Ovary (tissue), 10 donors: ENCODE results near the gene TBATA. TPM values are rescaled to one million over a fixed set of nuclear protein-coding genes. Genes with fewer than 3 reads are reported as not detected.

Experiments used
- DNase-seq, 5 donors: peaks; one replicate each; pipeline ENCODE4 v3.0.0-alpha.2; 2019 to 2020
- H3K27ac ChIP-seq, 2 donors: fragments of 200-600 bp; one replicate each; pipeline versions ENCODE4 v1.5.1 to v1.8.0; 2019 to 2022
- H3K27me3 ChIP-seq: fragments of 200-600 bp; one replicate; pipeline ENCODE4 v1.8.0; 2022
- H3K36me3 ChIP-seq: fragments of 200-600 bp; sonication (generic); one replicate; pipeline ENCODE4 v1.5.1; 2019
- H3K4me1 ChIP-seq: one replicate; pipeline ENCODE4 v1.8.1; 2013; ENCODE audit warnings: mild to moderate bottlenecking, moderate library complexity; ENCODE audit not compliant: insufficient read depth
- H3K4me3 ChIP-seq: fragments of 200-600 bp; sonication (generic); one replicate; pipeline ENCODE4 v1.5.1; 2017
- H3K9me3 ChIP-seq, 2 donors: fragments of 200-600 bp in 1 of 2; sonication (generic) in 1 of 2; one replicate each; pipeline versions ENCODE4 v1.5.1 to v1.8.1; 2013 to 2019; ENCODE audit warnings: mild to moderate bottlenecking in 1 of 2, moderate library complexity in 1 of 2
- CTCF ChIP-seq, 3 donors: fragments of 450-650 bp in 2 of 3; fragments of 200-600 bp in 1 of 3; IDR thresholded peaks; one replicate each; pipeline versions ENCODE4 v1.5.1 to v1.8.0; 2016 to 2022; ENCODE audit warnings: antibody characterized with exemption in 3 of 3, mild to moderate bottlenecking in 1 of 3
- EP300 ChIP-seq: sonication (generic); formaldehyde crosslinking; IDR thresholded peaks from one replicate; pipeline ENCODE4 v1.6.1; 2017; ENCODE audit warnings: antibody characterized with exemption
- POLR2A ChIP-seq: fragments of 450-650 bp; IDR thresholded peaks from one replicate; pipeline ENCODE4 v1.6.1; 2017; ENCODE audit warnings: antibody characterized with exemption, mild to moderate bottlenecking, moderate library complexity
- WGBS, 3 donors: extraction: QIAGEN DNeasy Blood & Tissue Kit in 1 of 3; methylation state at CpG; one replicate each; pipeline versions ENCODE4 v1.1.5 to v1.1.7; 2013 to 2017; 5-methylcytosine and 5-hydroxymethylcytosine counted together
- intact Hi-C, 4 donors: fragments of 100-400 bp; cut with DNase I; formaldehyde crosslinking; loops; one replicate each; pipeline versions ENCODE4 v1.11.0 to v1.15.1; 2022 to 2023
- long read RNA-seq, 3 donors: library from polyadenylated mRNA in 2 of 3; unstranded in 2 of 3; transcript quantifications; one replicate each; pipeline ENCODE4 v2.0.0 and lab custom pipeline, GENCODE V29; 2021 to 2026
- polyA plus RNA-seq, 2 donors: library from polyadenylated mRNA; stranded (reverse); fragments of 200-250 nt in 1 of 2; fragments of 350-450 nt in 1 of 2; fragmentation: Illumina TruSeq in 1 of 2; extraction: RNeasy Lipid Tissue Mini Kit (QIAGEN cat#74804) in 1 of 2; gene quantifications; one replicate each; pipeline ENCODE4 v1.2.3, GENCODE V29; 2013 to 2014
- total RNA-seq, 7 donors: library from RNA; depleted of rRNA in 2 of 7; stranded (reverse); fragments of >200 nt in 2 of 7; fragmentation: NEBNext Ultra II Directional in 3 of 7; extraction: Animal tissue kit (Norgen Biotek cat#: 25700) in 3 of 7; gene quantifications; one replicate each; pipeline versions ENCODE4 v1.1.0 to v1.2.4, GENCODE V29; 2016 to 2023
- donor health status: DM: no; HTN: no; CAD: no; lungs with moderate emphysema.
- donor health status: DM: no; HTN: no; CAD: no.
- donor health status: Bipolar disorder and iron deficiency.
- donor health status: DM: yes; HTN: yes; CAD: no.
- donor health status: DM: no; HTN: no; CAD: no.
- donor health status: DM: yes; HTN: yes; CAD: no.

Gene TBATA
- total RNA-seq (not detected), polyA plus RNA-seq (not detected)
- long read RNA-seq, donor 1 = 0 reads
- long read RNA-seq, donor 2 = 0 reads
- long read RNA-seq, donor 3 = 0 reads

GRCh38 chr10:70785190-70785589, at the start of gene TBATA:
Gene TBATA (minus strand): TSS chr10:70785377. CDS start chr10:70783379, 1,998 bp downstream.
- H3K36me3 ChIP-seq = no peaks in the 10 kb centered on the region
- intact Hi-C loops = no loop called here
- no peaks in the 10 kb centered on the region for H3K4me1 ChIP-seq
- H3K4me3 ChIP-seq = no peak within 1 kb of the TSS
- no peak for DNase-seq
- 80 to 90% (median 82%) methylated on average over 4 of the region's 4 CpGs for WGBS, 3 donors
- no peaks in the 10 kb centered on the region for H3K27me3 ChIP-seq
- H3K9me3 ChIP-seq = no peaks in the 10 kb centered on the region
- no peak for TF ChIP-seq CTCF (IDR thresholded peaks at IDR 0.05)
- no peak for TF ChIP-seq EP300
- TF ChIP-seq POLR2A = no peak
- H3K27ac ChIP-seq = no peak within 1 kb of the TSS

GRCh38 chr10:70834441-70835151, 49.4 kb upstream of the TBATA start:
- Histone ChIP-seq H3K9me3 (no peaks in the 10 kb centered on the region), H3K36me3 (no peaks in the 10 kb centered on the region), H3K27ac (no peak overlapping the region), H3K4me3 (no peak overlapping the region), H3K4me1 (peaks cover 3% of the 10 kb centered on the region), H3K27me3 (no peaks in the 10 kb centered on the region)
- TF ChIP-seq POLR2A (no peak), CTCF (IDR thresholded peaks at IDR 0.05) (no peak), EP300 (no peak)
- no peak for DNase-seq
- 80 to 96% (median 90%) methylated on average over 7 of the region's 7 CpGs for WGBS, 3 donors
- intact Hi-C loops = no loop called here

- Histone ChIP-seq H3K4me3 (no peak overlapping the region), H3K36me3 (no peaks in the 10 kb centered on the region), H3K27me3 (no peaks in the 10 kb centered on the region), H3K9me3 (no peaks in the 10 kb centered on the region), H3K4me1 (peaks cover 3% of the 10 kb centered on the region), H3K27ac (no peak overlapping the region)
- intact Hi-C loops = no loop called here
- 63 to 77% (median 73%) methylated on average over 5 of the region's 5 CpGs for WGBS, 3 donors
- DNase-seq = no peak
- TF ChIP-seq CTCF (IDR thresholded peaks at IDR 0.05) (no peak), POLR2A (no peak), EP300 (no peak)
Observed at GRCh38 chr10:70834021-70834420, 48.8 kb upstream of the TBATA start.

GRCh38 chr10:70833601-70834000, 48.4 kb upstream of the TBATA start:
- Histone ChIP-seq H3K4me3 (no peak overlapping the region), H3K4me1 (peaks cover 3% of the 10 kb centered on the region), H3K27ac (no peak overlapping the region), H3K36me3 (no peaks in the 10 kb centered on the region), H3K27me3 (no peaks in the 10 kb centered on the region), H3K9me3 (no peaks in the 10 kb centered on the region)
- intact Hi-C loops = no loop called here
- DNase-seq = no peak
- no peak for TF ChIP-seq EP300
- WGBS, 3 donors = 58 to 84% (median 63%) methylated on average over 2 of the region's 2 CpGs

GRCh38 chr10:70832852-70833528, 47.8 kb upstream of the TBATA start:
- Histone ChIP-seq H3K4me3 (no peak overlapping the region), H3K27me3 (no peaks in the 10 kb centered on the region), H3K36me3 (no peaks in the 10 kb centered on the region), H3K9me3 (no peaks in the 10 kb centered on the region), H3K4me1 (peaks cover 3% of the 10 kb centered on the region), H3K27ac (no peak overlapping the region)
- intact Hi-C loops = no loop called here
- no peak for DNase-seq
- TF ChIP-seq POLR2A (no peak), CTCF (IDR thresholded peaks at IDR 0.05) (no peak), EP300 (no peak)
- 33 to 42% (median 34%) methylated on average over 3 of the region's 3 CpGs for WGBS, 3 donors
